Glutamatergic neuron (in vitro differentiated cells): ENCODE data around the gene VPS45. TPM values are rescaled to one million over a fixed set of nuclear protein-coding genes. Genes with fewer than 3 reads are reported as not detected.
A peak's percentile ranks its signal among the peaks of the same experiment; 100 is the strongest.

Experiments
- DNase-seq: peaks from one replicate; pipeline ENCODE4 v3.0.0; 2022
- H3K27ac Mint-ChIP-seq: one replicate; pipeline ENCODE4 v1.8.0; 2020; ENCODE audit warnings: mild to moderate bottlenecking, mixed read lengths, inconsistent platforms; ENCODE audit not compliant: unreplicated experiment
- H3K27me3 Mint-ChIP-seq: one replicate; pipeline ENCODE4 v1.8.0; 2020; ENCODE audit warnings: mild to moderate bottlenecking, moderate library complexity, mixed read lengths, inconsistent platforms; ENCODE audit not compliant: unreplicated experiment
- H3K36me3 Mint-ChIP-seq: one replicate; pipeline ENCODE4 v1.8.0; 2020; ENCODE audit warnings: mild to moderate bottlenecking, mixed read lengths, inconsistent platforms; ENCODE audit not compliant: unreplicated experiment
- H3K4me1 Mint-ChIP-seq: one replicate; pipeline ENCODE4 v1.8.0; 2020; ENCODE audit warnings: mild to moderate bottlenecking, low read depth, mixed read lengths, inconsistent platforms; ENCODE audit not compliant: unreplicated experiment
- H3K4me3 Mint-ChIP-seq: one replicate; pipeline ENCODE4 v1.8.0; 2020; ENCODE audit warnings: mild to moderate bottlenecking, mixed read lengths, inconsistent platforms; ENCODE audit not compliant: unreplicated experiment
- H3K9me3 Mint-ChIP-seq: one replicate; pipeline ENCODE4 v1.8.0; 2020; ENCODE audit warnings: mild to moderate bottlenecking, moderate library complexity, mixed read lengths, inconsistent platforms; ENCODE audit not compliant: unreplicated experiment
- CTCF ChIP-seq: fragments of 200-600 bp; sonication (generic); IDR thresholded peaks from one replicate; pipeline ENCODE4 v1.5.0; 2021; ENCODE audit not compliant: partially characterized antibody, unreplicated experiment
- total RNA-seq: library from RNA; stranded (reverse); fragmentation: NEBNext Ultra II Directional; extraction: Animal tissue kit (Norgen Biotek cat#: 25700); gene quantifications from one replicate; pipeline ENCODE4 v1.2.1, GENCODE V29; 2021; ENCODE audit not compliant: unreplicated experiment

The VPS45 gene
- total RNA-seq, 1 donor from 2014 or later: 60.0 TPM

- TF ChIP-seq CTCF: peak; percentile 63
- Mint-ChIP-seq H3K4me1 (peaks cover 17% of the 10 kb centered on the region), H3K36me3 (no peaks in the 10 kb centered on the region), H3K4me3 (no peak overlapping the region), H3K9me3 (peaks cover 3% of the 10 kb centered on the region), H3K27me3 (peaks cover 7% of the 10 kb centered on the region), H3K27ac (no peak overlapping the region)
- peak; percentile 81 for DNase-seq
Measured at GRCh38 chr1:150168960-150169601, 101.5 kb downstream of the VPS45 start.

GRCh38 chr1:150171801-150172200 lies 104.2 kb downstream of the VPS45 start:
- no peaks in the 10 kb centered on the region for H3K36me3 Mint-ChIP-seq
- no peak for TF ChIP-seq CTCF
- no peak for DNase-seq
- no peaks in the 10 kb centered on the region for H3K4me1 Mint-ChIP-seq
- H3K27me3 Mint-ChIP-seq: no peaks in the 10 kb centered on the region
- no peak overlapping the region for H3K4me3 Mint-ChIP-seq
- no peak overlapping the region for H3K27ac Mint-ChIP-seq
- peaks cover 1% of the 10 kb centered on the region for H3K9me3 Mint-ChIP-seq

- peaks cover 1% of the 10 kb centered on the region for H3K9me3 Mint-ChIP-seq
- DNase-seq: no peak
- H3K27ac Mint-ChIP-seq: no peak overlapping the region
- no peak for TF ChIP-seq CTCF
- H3K4me1 Mint-ChIP-seq: no peaks in the 10 kb centered on the region
- no peak overlapping the region for H3K4me3 Mint-ChIP-seq
- H3K36me3 Mint-ChIP-seq: no peaks in the 10 kb centered on the region
- no peaks in the 10 kb centered on the region for H3K27me3 Mint-ChIP-seq
Measured at GRCh38 chr1:150173141-150173585, 105.6 kb downstream of the VPS45 start.

- no peak for DNase-seq
- H3K4me1 Mint-ChIP-seq: no peaks in the 10 kb centered on the region
- no peaks in the 10 kb centered on the region for H3K9me3 Mint-ChIP-seq
- H3K27me3 Mint-ChIP-seq: no peaks in the 10 kb centered on the region
- H3K4me3 Mint-ChIP-seq: no peak overlapping the region
- H3K36me3 Mint-ChIP-seq: no peaks in the 10 kb centered on the region
- TF ChIP-seq CTCF: no peak
- H3K27ac Mint-ChIP-seq: no peak overlapping the region
Measured at GRCh38 chr1:150176593-150176992, 109.0 kb downstream of the VPS45 start.

GRCh38 chr1:150178548-150178947 lies 111.0 kb downstream of the VPS45 start:
- H3K9me3 Mint-ChIP-seq: no peaks in the 10 kb centered on the region
- no peaks in the 10 kb centered on the region for H3K27me3 Mint-ChIP-seq
- H3K4me1 Mint-ChIP-seq: no peaks in the 10 kb centered on the region
- H3K27ac Mint-ChIP-seq: no peak overlapping the region
- no peak overlapping the region for H3K4me3 Mint-ChIP-seq
- no peak for DNase-seq
- no peak for TF ChIP-seq CTCF
- no peaks in the 10 kb centered on the region for H3K36me3 Mint-ChIP-seq
